GM12892 (cell line): Measurements from ENCODE around the gene SPEG.

Experiments used
- POLR2A ChIP-seq: IDR thresholded peaks from 2 replicates; pipeline ENCODE4 v1.6.1; 2011; ENCODE audit warnings: low read depth, low read length, control low read depth
- POLR2AphosphoS5 ChIP-seq: IDR thresholded peaks from 2 replicates; pipeline ENCODE4 v1.6.1; 2011; ENCODE audit warnings: low read depth, low read length, control low read depth
- TAF1 ChIP-seq: IDR thresholded peaks from 2 replicates; pipeline ENCODE4 v1.6.1; 2011; ENCODE audit warnings: low read depth, mild to moderate bottlenecking, control low read depth, low read length, borderline replicate concordance

GRCh38 chr2:219473511-219473910, 38.9 kb downstream of the SPEG start:
- TF ChIP-seq POLR2AphosphoS5 (no peak), TAF1 (no peak), POLR2A (no peak)
